HCT116 (cell line): ENCODE results near the gene TMCO5A. TPM values are rescaled to one million over a fixed set of nuclear protein-coding genes. Genes with fewer than 3 reads are reported as not detected.

Experiments used
- ATAC-seq: fragments of 200-7000 bp; cut with Tn5 transposase; 2 replicates; pipeline ENCODE4 v1.9.1; 2020; ENCODE audit warnings: mild to moderate bottlenecking, moderate library complexity
- BruUV-seq: library from RNA; stranded (reverse); fragments of 400-500 nt; replicated peaks from 2 replicates; lab custom pipeline; 2021; lab: Mats Ljungman, UMichigan
- CTCF ChIA-PET: fragments of 300-600 bp; sonication (Branson Sonifier 250); formaldehyde crosslinking; loops from one replicate; lab custom pipeline; 2021; ENCODE audit warnings: antibody characterized with exemption; lab: Charles Lee
- POLR2A ChIA-PET: fragments of 300-600, 350-600 bp; sonication (Branson Sonifier 250); formaldehyde crosslinking; loops from one replicate; lab custom pipeline; 2021; ENCODE audit warnings: antibody characterized with exemption; lab: Charles Lee
- RAD21 ChIA-PET, 2 experiments: fragments of 300-600 bp; sonication (Branson Sonifier 250); formaldehyde crosslinking; loops; one replicate each; lab custom pipeline; 2023; ENCODE audit warnings: low total read pairs in 2 of 2; ENCODE audit not compliant: uncharacterized antibody in 2 of 2, unreplicated experiment in 2 of 2, low non-redundant PET in 1 of 2; lab: Charles Lee
- DNase-seq: peaks from one replicate; pipeline ENCODE4 v3.0.0-alpha.2; 2010; ENCODE audit warnings: low read depth, low spot score
- H2AFZ ChIP-seq: fragments of 200-600 bp; shearing (Covaris generic), sonication (generic); 2 replicates; pipeline ENCODE4 v1.6.1; 2017; ENCODE audit warnings: low read depth, mixed run types, mixed read lengths, antibody characterized with exemption, low read length; ENCODE audit not compliant: poor library complexity, severe bottlenecking
- H3K27ac ChIP-seq: 2 replicates; pipeline ENCODE4 v1.5.1; 2012; ENCODE audit warnings: low read depth, low read length
- H3K27me3 ChIP-seq: fragments of 200-600 bp; sonication (generic); 2 replicates; pipeline ENCODE4 v1.6.1; 2016; ENCODE audit warnings: mixed run types, low read length, mixed read lengths; ENCODE audit not compliant: insufficient read depth
- H3K36me3 ChIP-seq, 2 experiments: fragments of 200-500 bp in 1 of 2; fragments of 200-600 bp in 1 of 2; sonication (Bioruptor generic) in 1 of 2; sonication (generic) in 1 of 2; 2 replicates each; pipeline versions ENCODE4 v1.5.1 to v1.6.1; 2014 to 2016; ENCODE audit warnings: low read length in 2 of 2, inconsistent platforms in 1 of 2, mixed read lengths in 1 of 2, mixed run types in 1 of 2; ENCODE audit not compliant: insufficient read depth in 2 of 2, control insufficient read depth in 1 of 2
- H3K4me1 ChIP-seq, 2 experiments: fragments of 200-600 bp in 1 of 2; sonication (generic) in 1 of 2; 2 replicates each; pipeline versions ENCODE4 v1.5.1 to v1.6.1; 2012 to 2017; ENCODE audit warnings: low read length in 2 of 2, inconsistent platforms in 1 of 2, mild to moderate bottlenecking in 1 of 2, mixed read lengths in 1 of 2, mixed run types in 1 of 2, moderate library complexity in 1 of 2; ENCODE audit not compliant: insufficient read depth in 2 of 2, control insufficient read depth in 1 of 2
- H3K4me2 ChIP-seq: fragments of 200-600 bp; sonication (generic); 2 replicates; pipeline ENCODE4 v1.6.1; 2017; ENCODE audit warnings: mixed run types, low read length, mixed read lengths
- H3K4me3 ChIP-seq, 2 experiments: fragments of 200-600 bp in 1 of 2; sonication (generic) in 1 of 2; replicated peaks in 1 of 2; 2 replicates each; pipeline ENCODE4 v1.5.1; 2011 to 2016; ENCODE audit warnings: low read length in 2 of 2, control low read depth in 1 of 2, low read depth in 1 of 2, mild to moderate bottlenecking in 1 of 2, mixed read lengths in 1 of 2, mixed run types in 1 of 2
- H3K79me2 ChIP-seq: fragments of 200-600 bp; sonication (generic); 2 replicates; pipeline ENCODE4 v1.6.1; 2017; ENCODE audit warnings: mild to moderate bottlenecking, mixed run types, low read length, moderate library complexity, mixed read lengths; ENCODE audit not compliant: insufficient read depth
- H3K9ac ChIP-seq: fragments of 200-600 bp; sonication (generic); 2 replicates; pipeline ENCODE4 v1.6.1; 2016; ENCODE audit warnings: low read length, mixed read lengths
- H3K9me2 ChIP-seq: fragments of 200-600 bp; sonication (generic), shearing (Covaris generic); 2 replicates; pipeline ENCODE4 v1.6.1; 2017; ENCODE audit warnings: mixed run types, mild to moderate bottlenecking, moderate library complexity; ENCODE audit not compliant: insufficient read depth
- H3K9me3 ChIP-seq, 2 experiments: fragments of 200-500 bp in 1 of 2; fragments of 200-600 bp in 1 of 2; sonication (Bioruptor generic) in 1 of 2; sonication (generic) in 1 of 2; 2 replicates each; pipeline ENCODE4 v1.6.1; 2014 to 2017; ENCODE audit warnings: low read length in 2 of 2, mixed read lengths in 2 of 2, inconsistent platforms in 1 of 2, low read depth in 1 of 2, mild to moderate bottlenecking in 1 of 2, mixed run types in 1 of 2, moderate library complexity in 1 of 2; ENCODE audit not compliant: control insufficient read depth in 1 of 2, insufficient read depth in 1 of 2
- H4K20me1 ChIP-seq: fragments of 200-600 bp; sonication (generic), shearing (Covaris generic); 2 replicates; pipeline ENCODE4 v1.6.1; 2017; ENCODE audit warnings: mixed run types, mild to moderate bottlenecking, moderate library complexity; ENCODE audit not compliant: insufficient read depth
- CBX3 ChIP-seq: IDR thresholded peaks from 2 replicates; pipeline ENCODE4 v1.6.1; 2012; ENCODE audit warnings: low read depth
- EGR1 ChIP-seq: IDR thresholded peaks from 2 replicates; pipeline ENCODE4 v1.6.1; 2012; ENCODE audit warnings: low read depth
- ELF1 ChIP-seq: IDR thresholded peaks from 2 replicates; pipeline ENCODE4 v1.6.1; 2012; ENCODE audit warnings: low read depth, borderline replicate concordance
- EZH2 ChIP-seq: fragments of 200-600 bp; sonication (generic); IDR thresholded peaks from 2 replicates; pipeline ENCODE4 v1.6.1; 2017; ENCODE audit warnings: antibody characterized with exemption, mixed run types
- EZH2phosphoT487 ChIP-seq: fragments of 200-600 bp; IDR thresholded peaks from 2 replicates; pipeline ENCODE4 v1.6.1; 2018; ENCODE audit warnings: antibody characterized with exemption, borderline replicate concordance
- FOSL1 ChIP-seq: IDR thresholded peaks from 2 replicates; pipeline ENCODE4 v1.6.1; 2012; ENCODE audit warnings: low read depth
- POLR2A ChIP-seq: IDR thresholded peaks from 2 replicates; pipeline ENCODE4 v1.7.0; 2011; ENCODE audit warnings: borderline replicate concordance; ENCODE audit not compliant: insufficient read depth, insufficient read length; ENCODE audit errors: extremely low read depth
- POLR2AphosphoS5 ChIP-seq: IDR thresholded peaks from 2 replicates; pipeline ENCODE4 v1.6.1; 2011; ENCODE audit warnings: mild to moderate bottlenecking, low read depth, low read length, moderate library complexity
- RAD21 ChIP-seq: IDR thresholded peaks from 2 replicates; pipeline ENCODE4 v1.6.1; 2012; ENCODE audit warnings: low read depth, mild to moderate bottlenecking
- SP1 ChIP-seq: IDR thresholded peaks from 2 replicates; pipeline ENCODE4 v1.6.1; 2012; ENCODE audit warnings: low read depth
- TCF7L2 ChIP-seq: IDR thresholded peaks from 2 replicates; pipeline ENCODE4 v1.7.0; 2011; ENCODE audit warnings: borderline replicate concordance, inconsistent platforms; ENCODE audit not compliant: insufficient read depth, insufficient read length; ENCODE audit errors: extremely low read depth
- ZFX ChIP-seq: fragments of 450-650 bp; IDR thresholded peaks from 2 replicates; pipeline ENCODE4 v1.6.1; 2017
- ZNF274 ChIP-seq: fragments of 200-500 bp; sonication (Bioruptor generic); IDR thresholded peaks from 2 replicates; pipeline ENCODE4 v1.6.1; 2014; ENCODE audit warnings: mild to moderate bottlenecking, low read depth, low read length, inconsistent platforms
- intact Hi-C: fragments of 100-400 bp; cut with micrococcal nuclease; formaldehyde crosslinking; loops from 2 replicates; pipeline ENCODE4 v1.10.0; 2022
- total RNA-seq: library from RNA; stranded (reverse); gene quantifications from one replicate; pipeline ENCODE4 v1.2.1, GENCODE V29; 2021; ENCODE audit not compliant: unreplicated experiment
- TF ChIP-seq, protein P1 (sequence below): IDR thresholded peaks from 2 replicates; pipeline ENCODE4 v1.6.1; 2012; ENCODE audit warnings: low read depth
- TF ChIP-seq, protein P2 (sequence below): IDR thresholded peaks from 2 replicates; pipeline ENCODE4 v1.6.1; 2012
- TF ChIP-seq, protein P3 (sequence below): IDR thresholded peaks from 2 replicates; pipeline ENCODE4 v1.6.1; 2012

Gene TMCO5A
- total RNA-seq, 1 experiment from 2014 or later, result not detected

DNA sequence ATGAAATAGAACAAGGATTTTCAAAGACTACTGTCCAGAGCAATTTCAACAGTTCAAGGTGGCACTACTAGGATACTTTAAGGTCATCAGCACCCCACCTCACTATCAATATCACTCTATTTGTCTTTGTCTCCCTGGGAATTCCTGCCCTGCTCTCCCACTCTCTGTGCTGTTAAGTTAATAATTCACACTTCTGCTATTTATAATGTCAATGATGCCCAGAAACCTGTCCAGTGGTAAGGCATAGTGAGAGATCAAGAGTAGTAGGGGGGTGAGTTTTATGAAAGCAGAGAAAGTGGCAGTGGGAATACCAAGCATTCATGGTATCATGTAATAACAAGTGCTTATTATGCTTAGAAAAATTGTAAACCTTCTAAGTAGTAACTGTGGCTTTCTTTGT is 7.3 kb downstream of the TMCO5A start:
- RAD21 ChIA-PET, result no interaction called here
- CTCF ChIA-PET, result no interaction called here
- no peak overlapping the region for H3K4me2 ChIP-seq

DNA sequence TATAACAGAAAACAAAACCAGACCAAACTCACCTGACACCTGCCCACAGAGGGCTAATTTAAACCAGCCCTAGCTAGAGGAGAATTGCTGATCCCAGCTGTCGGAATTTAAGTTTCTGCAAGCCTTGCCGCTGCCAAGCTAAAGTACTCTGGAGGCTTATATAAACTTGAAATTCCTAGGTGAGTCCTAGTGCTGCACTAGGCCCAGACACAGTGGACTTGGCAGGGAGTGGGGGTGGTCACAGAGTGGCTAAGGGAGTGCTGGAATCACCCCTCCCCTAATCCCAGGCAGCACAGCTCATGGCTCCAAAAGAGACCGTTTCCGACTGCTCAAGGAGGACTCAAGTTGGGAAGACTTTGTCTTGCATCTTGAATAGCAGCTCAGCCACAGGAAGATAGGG is 17.6 kb downstream of the TMCO5A start:
- H3K9me2 ChIP-seq, result no peaks in the 10 kb centered on the region; the same call in 1 of the 2 replicates
- no peak for ATAC-seq
- H3K4me2 ChIP-seq, result no peak overlapping the region
- H4K20me1 ChIP-seq, result no peaks in the 10 kb centered on the region
- BruUV-seq, result no TSS peak
- ChIA-PET CTCF (no interaction called here), RAD21 (no interaction called here), POLR2A (no interaction called here)
- H3K4me1 ChIP-seq, result no peaks in the 10 kb centered on the region
- no peak overlapping the region for H3K27ac ChIP-seq
- H2AFZ ChIP-seq, result no peak overlapping the region
- TF ChIP-seq, protein P1, sequence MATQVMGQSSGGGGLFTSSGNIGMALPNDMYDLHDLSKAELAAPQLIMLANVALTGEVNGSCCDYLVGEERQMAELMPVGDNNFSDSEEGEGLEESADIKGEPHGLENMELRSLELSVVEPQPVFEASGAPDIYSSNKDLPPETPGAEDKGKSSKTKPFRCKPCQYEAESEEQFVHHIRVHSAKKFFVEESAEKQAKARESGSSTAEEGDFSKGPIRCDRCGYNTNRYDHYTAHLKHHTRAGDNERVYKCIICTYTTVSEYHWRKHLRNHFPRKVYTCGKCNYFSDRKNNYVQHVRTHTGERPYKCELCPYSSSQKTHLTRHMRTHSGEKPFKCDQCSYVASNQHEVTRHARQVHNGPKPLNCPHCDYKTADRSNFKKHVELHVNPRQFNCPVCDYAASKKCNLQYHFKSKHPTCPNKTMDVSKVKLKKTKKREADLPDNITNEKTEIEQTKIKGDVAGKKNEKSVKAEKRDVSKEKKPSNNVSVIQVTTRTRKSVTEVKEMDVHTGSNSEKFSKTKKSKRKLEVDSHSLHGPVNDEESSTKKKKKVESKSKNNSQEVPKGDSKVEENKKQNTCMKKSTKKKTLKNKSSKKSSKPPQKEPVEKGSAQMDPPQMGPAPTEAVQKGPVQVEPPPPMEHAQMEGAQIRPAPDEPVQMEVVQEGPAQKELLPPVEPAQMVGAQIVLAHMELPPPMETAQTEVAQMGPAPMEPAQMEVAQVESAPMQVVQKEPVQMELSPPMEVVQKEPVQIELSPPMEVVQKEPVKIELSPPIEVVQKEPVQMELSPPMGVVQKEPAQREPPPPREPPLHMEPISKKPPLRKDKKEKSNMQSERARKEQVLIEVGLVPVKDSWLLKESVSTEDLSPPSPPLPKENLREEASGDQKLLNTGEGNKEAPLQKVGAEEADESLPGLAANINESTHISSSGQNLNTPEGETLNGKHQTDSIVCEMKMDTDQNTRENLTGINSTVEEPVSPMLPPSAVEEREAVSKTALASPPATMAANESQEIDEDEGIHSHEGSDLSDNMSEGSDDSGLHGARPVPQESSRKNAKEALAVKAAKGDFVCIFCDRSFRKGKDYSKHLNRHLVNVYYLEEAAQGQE, result no peak
- no peak for TF ChIP-seq POLR2AphosphoS5
- no peak for TF ChIP-seq CBX3
- no peak for TF ChIP-seq FOSL1
- TF ChIP-seq SP1, result no peak
- no peak for TF ChIP-seq ELF1
- no peak for TF ChIP-seq ZNF274
- TF ChIP-seq EZH2phosphoT487, result no peak
- no peak for TF ChIP-seq EZH2
- no peak for TF ChIP-seq ZFX
- TF ChIP-seq RAD21, result no peak
- TF ChIP-seq TCF7L2, result no peak
- TF ChIP-seq, protein P2, sequence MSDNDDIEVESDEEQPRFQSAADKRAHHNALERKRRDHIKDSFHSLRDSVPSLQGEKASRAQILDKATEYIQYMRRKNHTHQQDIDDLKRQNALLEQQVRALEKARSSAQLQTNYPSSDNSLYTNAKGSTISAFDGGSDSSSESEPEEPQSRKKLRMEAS, result no peak
- no peaks in the 10 kb centered on the region for H3K36me3 ChIP-seq
- intact Hi-C loops, result no loop called here
- H3K4me3 ChIP-seq, result no peak overlapping the region
- no peak overlapping the region for H3K9ac ChIP-seq
- H3K79me2 ChIP-seq, result no peaks in the 10 kb centered on the region
- no peaks in the 10 kb centered on the region for H3K9me3 ChIP-seq
- no peak for DNase-seq
- H3K27me3 ChIP-seq, result peaks cover 14% of the 10 kb centered on the region; the same call in 1 of the 2 replicates

More for the DNA sequence above, 7.3 kb downstream of the TMCO5A start:
- Histone ChIP-seq H3K27ac (no peak overlapping the region), H3K27me3 (peaks cover 6% of the 10 kb centered on the region; the same call in 1 of the 2 replicates), H3K9me3 (no peaks in the 10 kb centered on the region), H2AFZ (no peak overlapping the region), H3K4me3 (no peak overlapping the region), H3K36me3 (no peaks in the 10 kb centered on the region), H4K20me1 (no peaks in the 10 kb centered on the region), H3K9me2 (no peaks in the 10 kb centered on the region), H3K4me1 (no peaks in the 10 kb centered on the region), H3K9ac (no peak overlapping the region), H3K79me2 (no peaks in the 10 kb centered on the region)
- TF ChIP-seq EZH2phosphoT487 (no peak), ZNF274 (no peak), ELF1 (no peak), POLR2A (no peak), EGR1 (no peak), ZFX (no peak), SP1 (no peak)
- TF ChIP-seq, protein P3, sequence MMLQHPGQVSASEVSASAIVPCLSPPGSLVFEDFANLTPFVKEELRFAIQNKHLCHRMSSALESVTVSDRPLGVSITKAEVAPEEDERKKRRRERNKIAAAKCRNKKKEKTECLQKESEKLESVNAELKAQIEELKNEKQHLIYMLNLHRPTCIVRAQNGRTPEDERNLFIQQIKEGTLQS, result no peak
- ATAC-seq, result no peak
- intact Hi-C loops, result no loop called here
- BruUV-seq, result no TSS peak
- DNase-seq, result no peak
- POLR2A ChIA-PET, result no interaction called here
